PC-9 (cell line): ENCODE data around the gene TSPAN31. TPM values are rescaled to one million over a fixed set of nuclear protein-coding genes. Genes with fewer than 3 reads are reported as not detected.

Experiments used
- BruUV-seq: library from RNA; stranded (reverse); fragments of 400-500 nt; replicated peaks from 2 replicates; lab custom pipeline; 2021; lab: Mats Ljungman, UMichigan
- CTCF ChIA-PET: fragments of 300-600 bp; sonication (Branson Sonifier 250); formaldehyde crosslinking; loops from one replicate; lab custom pipeline; 2022; ENCODE audit warnings: antibody characterized with exemption; lab: Charles Lee
- POLR2A ChIA-PET: fragments of 300-600 bp; sonication (Branson Sonifier 250); formaldehyde crosslinking; loops from one replicate; lab custom pipeline; 2022; ENCODE audit warnings: antibody characterized with exemption; ENCODE audit not compliant: unreplicated experiment; lab: Charles Lee
- DNase-seq, 2 experiments: peaks; one replicate each; pipeline versions ENCODE4 v3.0.0 to v3.0.0-alpha.2; 2015 to 2022; ENCODE audit warnings: mixed read lengths in 1 of 2
- H2AFZ ChIP-seq: fragments of 200-600 bp; sonication (generic); 2 replicates; pipeline ENCODE4 v1.8.1; 2017; ENCODE audit warnings: antibody characterized with exemption
- H3F3A ChIP-seq: fragments of 200-600 bp; sonication (generic); 2 replicates; pipeline ENCODE4 v1.8.1; 2017; ENCODE audit warnings: antibody characterized with exemption, mild to moderate bottlenecking, low read depth; ENCODE audit not compliant: insufficient read depth
- H3K27ac ChIP-seq: fragments of 200-600 bp; sonication (generic); 2 replicates; pipeline ENCODE4 v1.6.1; 2016; ENCODE audit warnings: mixed run types
- H3K27me3 ChIP-seq: fragments of 200-600 bp; sonication (generic); 2 replicates; pipeline ENCODE4 v1.6.1; 2016; ENCODE audit warnings: low read depth, mixed run types; ENCODE audit not compliant: insufficient read depth
- H3K36me3 ChIP-seq: fragments of 200-600 bp; sonication (generic); 2 replicates; pipeline ENCODE4 v1.6.1; 2016; ENCODE audit warnings: low read depth, mixed run types
- H3K4me1 ChIP-seq: fragments of 200-600 bp; sonication (generic); replicated peaks from 2 replicates; pipeline ENCODE4 v1.6.1; 2016; ENCODE audit warnings: mixed run types; ENCODE audit not compliant: insufficient read depth
- H3K4me2 ChIP-seq: fragments of 200-600 bp; sonication (generic); 2 replicates; pipeline ENCODE4 v1.6.1; 2017; ENCODE audit warnings: mixed run types
- H3K4me3 ChIP-seq: fragments of 200-600 bp; sonication (generic); 2 replicates; pipeline ENCODE4 v1.6.1; 2016; ENCODE audit warnings: mixed run types
- H3K79me2 ChIP-seq: fragments of 200-600 bp; sonication (generic); 2 replicates; pipeline ENCODE4 v1.6.1; 2017; ENCODE audit warnings: low read depth, mixed run types
- H3K9me2 ChIP-seq: fragments of 200-600 bp; sonication (generic); 2 replicates; pipeline ENCODE4 v1.8.1; 2017; ENCODE audit warnings: mild to moderate bottlenecking; ENCODE audit not compliant: insufficient read depth
- H3K9me3 ChIP-seq: fragments of 200-600 bp; sonication (generic); 2 replicates; pipeline ENCODE4 v1.8.1; 2016; ENCODE audit warnings: low read depth; ENCODE audit not compliant: insufficient read depth
- H4K20me1 ChIP-seq: fragments of 200-600 bp; sonication (generic); 2 replicates; pipeline ENCODE4 v1.8.1; 2017; ENCODE audit not compliant: insufficient read depth
- EZH2 ChIP-seq: fragments of 200-600 bp; sonication (generic); IDR thresholded peaks from 2 replicates; pipeline ENCODE4 v1.8.0; 2017; ENCODE audit warnings: antibody characterized with exemption, low read depth
- intact Hi-C: fragments of 100-400 bp; cut with micrococcal nuclease; formaldehyde crosslinking; loops from one replicate; pipeline ENCODE4 v1.10.0; 2022; ENCODE audit not compliant: unreplicated experiment
- total RNA-seq: library from RNA; stranded (reverse); gene quantifications from 2 replicates; pipeline ENCODE4 v1.2.3, GENCODE V29; 2021
- TF ChIP-seq, protein P1 (sequence below): fragments of 200-600 bp; sonication (generic); conservative IDR thresholded peaks from 2 replicates; pipeline ENCODE4 v1.6.1; 2017; ENCODE audit warnings: mixed run types, antibody characterized with exemption, mild to moderate bottlenecking, moderate library complexity

TSPAN31 gene
- total RNA-seq, 1 experiment from 2014 or later: 18.2 TPM

DNA sequence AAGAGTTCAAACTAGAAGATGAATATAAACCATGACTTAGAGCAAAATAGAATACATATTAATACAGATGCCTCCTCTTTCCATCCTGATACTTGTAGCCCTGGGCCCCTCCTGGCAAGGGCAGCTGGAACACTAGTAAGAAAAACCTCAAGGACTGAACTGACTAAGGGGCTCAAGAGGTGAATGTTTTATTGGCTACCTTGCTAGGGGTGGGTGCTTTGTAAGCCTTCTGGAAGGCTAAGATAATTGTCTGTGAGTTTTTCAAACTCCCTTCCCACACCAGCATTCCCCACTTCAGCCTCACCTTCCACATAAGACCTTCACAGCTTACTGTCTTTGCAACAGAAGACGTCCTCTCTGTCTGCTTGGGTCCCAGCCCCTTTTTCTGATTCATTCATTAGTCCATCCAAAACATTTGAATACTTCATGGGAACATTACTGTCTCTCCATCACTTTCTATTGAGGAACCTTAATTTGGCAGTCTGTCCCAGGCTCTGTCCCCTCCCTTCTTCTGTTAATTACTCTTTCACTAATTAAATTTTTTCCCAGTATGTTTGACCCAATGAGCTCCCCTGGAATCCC lies 9.0 kb downstream of the TSPAN31 start:
- intact Hi-C loops: loop anchor here (2.0 kb wide), 2 partner anchors 19 to 231 kb away; partner anchors contain the start of genes EEF1AKMT3, MBD6 and METTL1
- peaks cover 27% of the 10 kb centered on the region for H3K79me2 ChIP-seq
- no peak overlapping the region for H2AFZ ChIP-seq
- ChIA-PET POLR2A (interaction anchor here (0.7 kb wide), 1 partner anchor 12 kb away, joined by 6 read pairs; no protein-coding TSS in a partner anchor), CTCF (no interaction called here)
- H3K4me3 ChIP-seq: peak overlapping the region; percentile 68; the same call in 1 of the 2 replicates
- no peaks in the 10 kb centered on the region for H3K27me3 ChIP-seq
- H3K36me3 ChIP-seq: peaks cover 14% of the 10 kb centered on the region
- peak overlapping the region; percentile 93 for H3K4me2 ChIP-seq
- no peaks in the 10 kb centered on the region for H3K9me2 ChIP-seq
- TF ChIP-seq, protein P1, sequence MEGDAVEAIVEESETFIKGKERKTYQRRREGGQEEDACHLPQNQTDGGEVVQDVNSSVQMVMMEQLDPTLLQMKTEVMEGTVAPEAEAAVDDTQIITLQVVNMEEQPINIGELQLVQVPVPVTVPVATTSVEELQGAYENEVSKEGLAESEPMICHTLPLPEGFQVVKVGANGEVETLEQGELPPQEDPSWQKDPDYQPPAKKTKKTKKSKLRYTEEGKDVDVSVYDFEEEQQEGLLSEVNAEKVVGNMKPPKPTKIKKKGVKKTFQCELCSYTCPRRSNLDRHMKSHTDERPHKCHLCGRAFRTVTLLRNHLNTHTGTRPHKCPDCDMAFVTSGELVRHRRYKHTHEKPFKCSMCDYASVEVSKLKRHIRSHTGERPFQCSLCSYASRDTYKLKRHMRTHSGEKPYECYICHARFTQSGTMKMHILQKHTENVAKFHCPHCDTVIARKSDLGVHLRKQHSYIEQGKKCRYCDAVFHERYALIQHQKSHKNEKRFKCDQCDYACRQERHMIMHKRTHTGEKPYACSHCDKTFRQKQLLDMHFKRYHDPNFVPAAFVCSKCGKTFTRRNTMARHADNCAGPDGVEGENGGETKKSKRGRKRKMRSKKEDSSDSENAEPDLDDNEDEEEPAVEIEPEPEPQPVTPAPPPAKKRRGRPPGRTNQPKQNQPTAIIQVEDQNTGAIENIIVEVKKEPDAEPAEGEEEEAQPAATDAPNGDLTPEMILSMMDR: no peak
- TF ChIP-seq EZH2: no peak
- no peak overlapping the region for H3K27ac ChIP-seq
- no peaks in the 10 kb centered on the region for H4K20me1 ChIP-seq
- no TSS peak for BruUV-seq
- H3F3A ChIP-seq: peaks cover 20% of the 10 kb centered on the region; the same call in 1 of the 2 replicates
- no peaks in the 10 kb centered on the region for H3K9me3 ChIP-seq
- peaks cover 27% of the 10 kb centered on the region for H3K4me1 ChIP-seq
- DNase-seq: no peak

DNA sequence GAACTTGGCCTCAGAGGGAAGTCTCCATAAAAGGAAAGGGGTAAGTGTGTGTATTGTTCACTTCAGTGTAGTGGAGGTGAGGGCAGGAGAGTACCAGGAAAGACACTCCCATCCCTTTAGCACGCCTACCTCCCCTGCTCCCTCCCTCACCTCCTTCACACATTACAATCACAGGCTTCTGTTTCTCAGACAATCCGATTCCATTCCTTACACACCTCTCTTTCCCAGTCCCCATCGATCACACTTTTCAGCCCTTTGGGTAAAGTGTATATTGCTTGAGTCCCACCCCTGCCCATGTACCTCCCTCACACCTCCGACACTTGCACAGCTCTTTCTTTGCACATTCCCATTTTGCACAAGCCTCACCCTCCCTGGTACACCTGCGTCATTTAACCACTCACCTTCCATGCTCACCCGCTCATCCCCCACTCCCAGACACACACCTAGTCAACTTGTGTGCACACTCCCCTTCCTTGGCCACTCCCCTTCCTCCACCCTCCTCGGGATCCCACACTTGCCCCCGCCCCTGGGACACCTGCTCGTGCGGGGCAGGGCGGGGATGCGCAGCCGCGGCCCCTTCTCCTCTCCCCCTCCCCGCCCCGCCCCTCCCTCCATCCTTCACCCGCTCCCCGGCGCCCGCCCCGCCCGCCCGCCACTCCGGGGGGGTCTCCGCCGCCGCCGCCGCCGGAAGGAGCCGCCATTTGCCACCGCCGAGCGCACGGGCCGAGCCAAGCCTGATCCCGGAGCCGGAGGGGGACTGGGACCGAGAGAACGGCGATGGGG lies 9.8 kb downstream of the TSPAN31 start, which contains the start of gene MARCHF9:
MARCHF9 (plus strand) TSS at position 693 of the 783 bp plus-strand sequence. CDS start 426 bp downstream, outside the sequence.
- Histone ChIP-seq H3K79me2 (peaks cover 23% of the 10 kb centered on the region), H3K4me3 (peak within 1 kb of the TSS; percentile 68), H4K20me1 (no peaks in the 10 kb centered on the region; the same call in 1 of the 2 replicates), H3K27ac (no peak within 1 kb of the TSS), H3K27me3 (no peaks in the 10 kb centered on the region), H2AFZ (peak within 1 kb of the TSS; percentile 83), H3F3A (peaks cover 13% of the 10 kb centered on the region; the same call in 1 of the 2 replicates), H3K9me3 (no peaks in the 10 kb centered on the region), H3K4me2 (peak within 1 kb of the TSS; percentile 93), H3K4me1 (peaks cover 27% of the 10 kb centered on the region), H3K9me2 (no peaks in the 10 kb centered on the region), H3K36me3 (peaks cover 8% of the 10 kb centered on the region)
- intact Hi-C loops: loop anchor here (2.0 kb wide), 1 partner anchor 18 kb away; the partner anchor contains the start of genes EEF1AKMT3 and METTL1
- POLR2A ChIA-PET: interaction anchor here (0.7 kb wide), 1 partner anchor 12 kb away, joined by 6 read pairs; no protein-coding TSS in a partner anchor
- DNase-seq: peak; percentile 62 to 83
- CTCF ChIA-PET: no interaction called here
- TF ChIP-seq, protein P1: no peak
- TF ChIP-seq EZH2: no peak
- no TSS peak for BruUV-seq

DNA sequence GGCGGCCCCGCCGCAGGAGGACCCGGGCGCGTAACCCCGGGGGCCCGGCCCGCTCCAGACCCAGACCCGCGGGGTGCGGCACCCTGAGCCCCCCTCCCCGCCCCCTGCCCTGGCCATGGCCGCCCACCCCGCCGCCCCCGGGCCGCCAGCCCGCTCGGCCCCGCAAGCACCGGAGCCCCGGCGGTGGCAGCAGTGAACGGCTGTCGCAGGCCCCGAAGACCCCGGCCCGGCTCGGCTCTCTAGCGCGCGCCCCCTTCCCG lies 10.3 kb downstream of the TSPAN31 start:
- H3K27ac ChIP-seq: no peak overlapping the region
- intact Hi-C loops: loop anchor here (2.0 kb wide), 1 partner anchor 18 kb away; the partner anchor contains the start of genes EEF1AKMT3 and METTL1
- CTCF ChIA-PET: no interaction called here

More for the DNA sequence above, 10.3 kb downstream of the TSPAN31 start:
- Histone ChIP-seq H4K20me1 (no peaks in the 10 kb centered on the region; the same call in 1 of the 2 replicates), H3K36me3 (peaks cover 7% of the 10 kb centered on the region), H3K79me2 (peaks cover 20% of the 10 kb centered on the region), H3F3A (peaks cover 13% of the 10 kb centered on the region; the same call in 1 of the 2 replicates), H3K9me3 (no peaks in the 10 kb centered on the region), H3K4me3 (peak overlapping the region; percentile 68; the same call in 1 of the 2 replicates), H3K4me2 (peak overlapping the region; percentile 93; the same call in 1 of the 2 replicates), H3K4me1 (peaks cover 27% of the 10 kb centered on the region), H2AFZ (no peak overlapping the region), H3K27me3 (no peaks in the 10 kb centered on the region), H3K9me2 (no peaks in the 10 kb centered on the region)
- DNase-seq: no peak
- POLR2A ChIA-PET: no interaction called here
- no TSS peak for BruUV-seq
- TF ChIP-seq EZH2: no peak
- TF ChIP-seq, protein P1: no peak
